Inferior parietal cortex (tissue), 1 donor: ENCODE results near the gene RNF144B.
"Not testable (repeated sequence)": the region's sequence is repeated elsewhere in the genome, so short reads cannot be mapped to it uniquely, and the experiment has no call there.

Experiments
- DNase-seq: peaks from one replicate; pipeline ENCODE4 v3.0.0-alpha.2; 2016; ENCODE audit errors: extremely low spot score

The RNF144B gene

DNA sequence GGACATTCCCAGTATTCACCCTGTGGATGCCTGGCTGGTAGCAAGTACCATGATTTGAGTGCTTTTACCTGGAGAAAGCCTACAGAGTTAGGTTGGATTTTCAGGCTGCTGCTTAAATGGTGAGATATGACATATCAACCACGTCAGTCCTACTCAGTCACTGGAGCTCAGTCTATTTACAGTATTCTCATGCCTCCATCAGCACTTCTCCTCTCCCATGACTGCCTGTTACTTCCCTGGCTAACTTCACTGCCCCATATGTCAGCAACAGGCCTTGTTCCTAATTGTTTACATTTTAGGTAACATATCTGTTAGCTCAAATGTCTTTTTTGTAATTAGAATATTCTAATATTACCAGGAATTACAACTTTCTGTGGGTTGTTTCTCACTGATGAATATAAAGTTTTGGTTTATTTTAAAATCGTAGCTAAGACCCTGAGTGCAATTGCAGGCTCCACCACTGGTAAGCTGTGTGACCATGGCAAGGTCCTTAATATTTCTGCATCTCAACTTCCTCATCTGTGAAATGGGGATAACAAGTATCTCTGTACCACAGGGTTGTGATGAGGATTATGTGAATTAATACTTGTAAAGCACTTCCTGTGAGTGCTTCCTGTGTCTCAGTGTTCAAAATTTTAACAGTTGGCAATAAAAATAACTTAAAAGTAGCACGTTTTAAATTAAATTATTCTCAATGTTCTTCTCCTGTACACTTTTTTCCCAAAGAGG, 54.3 kb downstream of the RNF144B start:
- DNase-seq, result no peak

DNA sequence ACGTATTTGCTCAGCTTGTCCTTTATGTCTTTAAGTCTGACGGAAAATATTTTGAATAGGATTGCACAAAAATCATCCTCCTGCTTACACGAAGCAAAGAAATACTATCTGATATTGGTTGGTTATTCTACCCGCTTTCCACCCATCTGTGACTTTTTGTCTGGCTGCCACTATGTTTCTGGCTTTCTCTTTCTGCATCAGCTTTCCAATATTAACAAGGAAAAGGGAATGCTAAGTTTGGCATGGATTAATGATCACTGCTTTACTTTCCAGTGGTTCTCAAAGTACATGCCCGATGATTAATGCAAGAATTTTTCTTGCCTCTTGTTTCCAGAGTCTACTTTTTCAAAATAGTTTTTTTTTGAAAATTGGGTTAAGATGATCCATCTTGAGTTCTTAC, 57.0 kb downstream of the RNF144B start:
- no peak for DNase-seq

DNA sequence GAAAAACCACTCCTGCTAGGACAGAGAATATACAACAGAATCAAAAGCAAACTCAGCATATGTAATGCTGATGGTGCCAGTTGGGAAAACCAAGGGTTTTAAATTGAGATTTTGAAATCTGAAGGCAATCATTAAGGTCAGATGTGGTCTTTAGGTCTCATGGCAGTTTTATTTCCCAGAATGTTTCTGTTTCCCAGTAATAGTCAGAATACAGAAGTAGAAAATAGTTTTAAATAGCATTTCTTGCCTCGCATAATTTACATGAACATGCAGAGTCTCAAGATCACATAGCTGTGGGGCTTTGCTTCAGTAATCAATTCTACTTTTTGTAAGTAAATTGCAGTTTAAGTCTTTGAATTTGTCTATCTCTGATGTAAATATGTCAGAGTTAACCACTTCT, 58.1 kb downstream of the RNF144B start:
- DNase-seq, result no peak

DNA sequence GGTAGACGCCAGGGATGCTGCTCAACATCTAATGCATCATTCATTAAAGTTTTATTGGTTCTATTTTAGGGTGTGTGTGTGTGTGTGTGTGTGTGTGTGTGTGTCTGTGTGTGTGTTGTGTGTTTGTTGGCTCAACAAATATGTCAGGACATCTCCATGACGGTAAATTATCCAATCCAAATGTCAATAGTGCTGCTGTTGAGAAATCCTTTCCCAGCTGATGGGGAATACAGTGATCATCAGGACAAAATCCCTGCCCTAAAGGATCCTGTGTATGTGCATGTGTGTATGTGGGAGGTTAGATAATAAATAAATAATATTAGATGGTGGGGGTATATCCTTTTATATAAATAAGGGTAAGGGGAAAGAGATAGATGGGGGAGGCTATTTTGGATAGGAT, 59.6 kb downstream of the RNF144B start:
- no peak for DNase-seq

DNA sequence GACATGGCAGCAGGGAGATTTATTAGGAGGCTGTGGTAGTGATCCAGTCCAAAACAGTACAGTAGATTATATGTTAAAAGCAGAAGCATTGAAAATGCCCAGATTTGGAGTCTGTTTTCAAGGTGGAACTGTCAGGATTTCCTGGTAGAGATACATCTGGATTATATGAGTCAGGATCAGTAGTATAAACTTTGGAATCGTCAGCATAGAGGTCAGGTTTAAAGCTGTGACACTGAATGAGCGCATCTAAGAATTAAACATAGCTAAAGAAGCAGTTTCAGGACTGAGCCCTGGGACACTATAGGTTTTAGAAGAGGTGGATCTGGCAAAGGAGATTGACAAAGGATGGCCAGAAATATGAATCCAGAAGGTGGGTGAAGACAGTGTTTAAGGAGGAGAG, 60.4 kb downstream of the RNF144B start:
- no peak for DNase-seq

DNA sequence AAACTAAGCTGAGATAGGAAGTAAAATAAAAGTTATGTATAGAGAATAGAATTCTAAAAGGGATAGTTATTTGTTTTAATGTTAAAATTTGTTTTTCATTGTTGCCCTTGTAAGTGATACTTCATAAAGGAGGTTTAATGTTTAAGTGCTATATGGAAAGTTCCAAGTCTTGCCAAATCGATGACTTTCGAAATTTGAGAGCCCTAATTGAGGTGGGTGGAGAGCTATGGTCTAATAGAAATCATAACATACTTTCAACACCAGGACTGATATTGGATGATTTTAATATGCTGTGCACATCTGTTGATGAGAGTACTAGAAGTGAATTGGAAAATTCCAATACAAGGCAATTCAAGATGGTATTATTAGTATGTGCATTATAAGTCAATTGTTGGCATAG, 64.6 kb downstream of the RNF144B start:
- DNase-seq, result no peak

DNA sequence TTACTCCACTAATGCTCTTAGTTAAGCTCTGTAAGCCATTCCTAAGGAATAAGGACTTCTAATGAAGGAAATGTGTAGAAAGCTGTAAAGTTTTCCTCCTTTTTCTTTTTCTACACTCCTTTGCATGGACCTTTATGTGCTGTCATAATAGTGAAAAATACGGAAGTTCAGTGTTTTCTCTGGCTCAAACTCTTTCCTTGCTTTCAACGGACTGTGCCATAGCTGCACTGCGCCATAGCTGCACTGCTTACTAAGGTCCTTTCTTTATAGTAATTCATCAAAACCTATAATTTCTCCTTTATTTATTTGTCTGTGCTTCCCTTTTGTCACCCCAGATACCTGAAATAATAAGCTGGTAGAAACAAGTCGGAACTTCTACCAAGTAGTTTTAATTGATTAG, 67.3 kb downstream of the RNF144B start:
- no peak for DNase-seq

GRCh38 chr6:18457065-18457737, 70.1 kb downstream of the RNF144B start:
- no peak for DNase-seq

DNA sequence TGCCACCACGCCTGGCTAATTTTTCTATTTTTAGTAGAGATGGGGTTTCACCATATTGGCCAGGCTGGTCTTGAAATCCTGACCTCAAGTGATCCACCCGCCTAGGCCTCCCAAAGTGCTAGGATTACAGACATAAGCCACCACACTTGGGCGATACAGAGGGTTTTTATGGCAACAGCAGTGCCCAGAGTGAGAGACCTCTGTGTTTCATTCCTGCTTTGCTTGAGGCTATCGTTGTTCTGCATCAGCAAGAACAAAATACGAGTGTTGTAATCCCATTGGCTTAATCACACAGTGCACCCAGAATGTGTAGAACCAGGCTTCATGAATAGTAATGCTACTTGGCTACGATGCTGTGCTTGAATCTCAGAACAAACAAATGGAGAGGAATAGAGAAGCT, 70.9 kb downstream of the RNF144B start:
- DNase-seq, result not testable (repeated sequence)

DNA sequence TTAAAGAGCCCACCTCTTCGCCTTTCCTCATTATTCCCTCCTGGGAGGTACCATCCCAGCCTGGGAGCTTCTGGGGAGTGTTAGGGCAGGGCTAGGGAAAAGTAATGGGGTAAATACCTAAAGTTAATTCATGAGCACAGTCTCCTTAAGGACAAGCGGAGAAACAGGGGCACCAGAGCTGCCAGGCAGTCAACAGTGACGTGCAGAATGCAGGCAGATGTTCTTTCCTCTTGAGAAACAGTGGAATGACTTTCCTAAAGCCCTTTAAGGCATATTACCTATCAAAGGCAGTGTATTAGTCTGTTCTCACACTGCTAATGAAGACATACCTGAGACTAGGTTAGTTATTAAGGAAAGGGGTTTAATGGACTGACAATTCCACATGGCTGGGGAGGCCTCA, 76.3 kb downstream of the RNF144B start:
- DNase-seq, result no peak

DNA sequence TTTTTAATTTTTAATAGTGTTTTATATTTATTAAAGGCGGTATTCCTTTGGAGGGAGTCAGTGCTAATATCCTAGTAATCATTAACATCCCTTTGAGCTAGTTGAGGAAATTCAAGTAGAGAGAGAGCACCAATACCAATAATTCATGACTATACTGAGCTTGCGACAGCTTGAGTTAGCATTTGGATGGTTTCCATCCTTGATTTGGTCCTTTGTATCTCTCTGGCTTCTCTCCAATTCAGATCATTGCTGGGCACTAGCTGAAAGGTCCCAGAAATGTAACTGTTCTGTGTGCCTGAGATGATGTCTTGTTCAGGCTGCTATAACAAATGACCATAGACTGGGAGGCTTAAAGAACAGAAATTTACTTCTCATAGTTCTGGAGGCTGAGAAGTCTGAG, 77.0 kb downstream of the RNF144B start:
- DNase-seq, result no peak

- no peak for DNase-seq
Measured at GRCh38 chr6:18465410-18466154, 78.4 kb downstream of the RNF144B start.

DNA sequence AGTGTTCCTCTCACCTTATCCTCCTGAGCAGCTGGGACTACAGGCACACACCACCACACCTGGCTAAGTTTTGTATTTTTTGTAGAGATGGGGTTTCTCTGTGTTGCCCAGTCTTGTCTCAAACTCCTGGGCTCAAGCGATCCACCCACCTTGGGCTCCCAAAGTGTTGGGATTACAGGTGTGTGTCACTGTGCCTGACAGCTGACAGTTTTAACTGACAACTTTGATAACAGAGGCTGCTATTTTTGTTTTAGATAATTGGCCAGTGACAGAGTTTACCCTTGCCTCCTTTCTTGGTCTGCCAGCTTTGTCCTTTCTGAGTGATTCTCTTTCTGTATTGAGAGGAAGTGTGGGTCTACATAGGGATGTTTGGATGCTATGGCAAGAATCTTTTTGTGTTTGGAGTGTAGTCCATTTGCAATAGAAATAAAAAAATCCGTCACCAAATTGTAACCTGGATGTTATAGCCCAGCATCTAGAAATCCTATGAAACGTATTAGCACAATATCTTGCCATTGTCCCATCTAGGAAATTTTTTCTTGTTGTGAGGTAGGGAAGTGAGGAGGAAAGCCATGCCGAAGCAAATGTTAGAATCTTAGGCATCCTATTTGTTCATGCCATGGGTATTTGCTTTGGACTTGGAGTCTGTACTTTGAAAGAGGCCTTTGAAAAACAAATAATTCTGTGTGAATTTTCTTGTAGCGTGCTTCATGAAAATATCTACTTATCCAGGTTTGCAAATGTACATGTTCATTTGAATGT, 80.8 kb downstream of the RNF144B start:
- DNase-seq, result no peak

GRCh38 chr6:18468503-18468843, 81.3 kb downstream of the RNF144B start:
- no peak for DNase-seq

DNA sequence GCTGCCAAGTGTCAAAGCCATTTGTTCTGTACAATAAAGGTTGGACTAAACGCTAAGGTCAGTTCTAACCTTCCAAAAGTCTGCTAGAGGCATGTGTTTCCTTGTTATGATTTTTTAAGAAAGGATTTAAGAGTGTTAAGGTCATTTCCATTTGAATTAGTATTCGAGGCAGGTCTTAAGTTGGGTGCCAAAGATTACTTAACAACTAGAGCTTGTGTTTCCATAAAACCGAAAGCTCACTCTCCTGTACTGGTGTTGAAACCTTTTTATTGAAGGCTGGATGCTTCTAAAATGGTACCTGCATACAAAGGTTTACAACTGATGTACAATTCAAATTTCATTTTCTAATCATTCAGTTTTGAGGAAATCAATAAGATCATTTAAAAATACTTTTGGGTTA, 82.4 kb downstream of the RNF144B start:
- no peak for DNase-seq

DNA sequence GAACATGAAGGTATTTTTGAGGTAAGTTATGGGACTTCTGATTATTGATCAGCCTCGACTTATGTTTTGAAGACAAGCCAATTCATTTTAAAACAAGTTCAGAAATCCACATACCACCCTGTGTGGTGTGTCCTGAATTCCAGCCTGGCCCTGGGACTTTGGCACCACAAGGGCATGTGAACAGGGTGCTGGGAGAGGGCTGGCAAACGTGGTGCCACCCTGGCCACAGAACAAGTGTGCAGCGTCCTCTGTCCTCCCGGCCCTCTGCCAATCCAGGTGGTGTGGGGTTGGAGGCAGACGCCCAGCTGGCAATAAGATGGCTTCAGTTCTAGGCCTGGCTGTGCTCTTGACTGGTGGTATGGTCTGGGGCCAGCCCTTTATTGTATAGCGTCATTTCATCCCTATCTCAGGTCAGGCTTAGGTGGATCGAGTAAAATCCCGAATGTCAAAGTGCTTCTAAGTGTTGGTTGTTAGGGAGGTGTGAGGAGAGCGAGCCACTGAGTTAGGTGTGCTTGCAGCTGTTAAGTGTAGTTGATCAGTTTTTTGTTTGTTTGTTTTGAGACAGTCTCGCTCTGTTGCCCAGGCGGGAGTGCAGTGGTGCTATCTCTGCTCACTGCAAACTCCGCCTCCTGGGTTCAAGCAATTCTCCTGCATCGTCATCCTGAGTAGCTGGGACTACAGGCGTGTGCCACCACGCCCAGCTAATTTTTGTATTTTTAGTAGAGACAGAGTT, 84.2 kb downstream of the RNF144B start:
- no peak for DNase-seq

GRCh38 chr6:18472941-18473340, 85.8 kb downstream of the RNF144B start:
- DNase-seq, result no peak

DNA sequence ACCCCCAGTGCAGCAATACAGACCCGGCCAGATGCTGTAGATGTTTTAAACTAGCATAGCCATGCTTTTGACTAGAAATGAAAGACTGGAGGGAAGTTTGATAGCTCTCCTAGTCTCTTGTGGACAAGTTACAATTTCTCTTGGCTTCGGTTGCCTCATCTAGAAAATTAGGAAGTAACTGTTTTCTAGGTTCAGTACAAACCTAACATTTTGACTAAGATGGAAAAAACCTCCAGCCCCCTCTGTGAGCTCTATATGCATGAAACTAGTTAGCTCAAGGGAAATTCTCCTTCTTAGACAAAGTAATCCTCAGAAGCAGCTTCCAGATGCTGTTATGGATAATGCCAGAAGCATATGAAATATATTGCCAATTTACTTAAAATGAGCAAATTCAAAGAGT, 86.6 kb downstream of the RNF144B start:
- DNase-seq, result no peak

DNA sequence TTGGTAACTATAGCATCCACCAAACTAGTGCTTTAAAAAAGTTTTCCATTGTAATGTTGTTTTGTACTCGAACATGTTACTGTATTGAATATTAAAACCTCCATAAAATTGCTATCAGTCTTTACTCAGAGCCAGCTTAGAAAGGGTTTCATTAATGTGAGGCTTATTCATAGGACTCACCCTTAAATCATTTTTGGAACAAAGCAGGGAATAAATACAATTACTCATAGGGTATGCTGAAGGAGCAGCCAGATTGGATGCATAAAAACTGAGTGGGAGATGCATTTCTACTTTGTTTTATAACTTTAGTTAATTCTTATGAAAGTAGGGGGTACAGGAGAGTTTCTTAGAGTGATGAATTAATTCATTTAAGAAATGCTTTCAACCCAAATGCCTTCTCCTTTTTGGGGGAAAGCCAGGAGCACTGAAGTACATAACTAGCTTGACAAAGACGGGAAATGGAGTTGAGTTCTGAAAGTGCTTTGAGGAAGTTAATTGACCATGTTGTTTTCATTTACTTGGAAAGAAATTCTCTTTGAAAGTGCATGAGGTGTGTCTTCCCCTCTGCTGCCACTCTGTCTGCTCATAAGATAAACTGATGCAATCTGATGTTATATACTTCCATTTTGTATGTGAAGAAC, 90.3 kb downstream of the RNF144B start:
- no peak for DNase-seq

DNA sequence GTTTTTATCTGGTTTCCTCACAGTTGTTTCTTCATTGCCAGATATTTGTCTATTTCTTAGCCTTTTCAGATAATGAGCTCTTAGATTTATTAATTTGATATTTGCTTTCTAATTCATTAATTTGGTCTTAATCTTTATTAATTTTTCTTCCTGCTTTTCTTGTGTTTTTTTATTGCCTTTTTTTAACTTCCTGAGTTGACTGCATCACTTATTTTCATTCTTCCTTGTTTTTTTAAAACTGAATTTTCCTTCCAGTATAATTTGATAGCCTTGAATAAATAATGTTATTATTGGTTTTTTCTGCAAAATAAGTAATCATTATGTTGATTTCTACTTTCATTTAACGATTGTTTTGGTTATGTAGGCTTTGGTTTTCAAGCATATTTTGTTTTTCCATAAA, 91.5 kb downstream of the RNF144B start:
- DNase-seq, result no peak

DNA sequence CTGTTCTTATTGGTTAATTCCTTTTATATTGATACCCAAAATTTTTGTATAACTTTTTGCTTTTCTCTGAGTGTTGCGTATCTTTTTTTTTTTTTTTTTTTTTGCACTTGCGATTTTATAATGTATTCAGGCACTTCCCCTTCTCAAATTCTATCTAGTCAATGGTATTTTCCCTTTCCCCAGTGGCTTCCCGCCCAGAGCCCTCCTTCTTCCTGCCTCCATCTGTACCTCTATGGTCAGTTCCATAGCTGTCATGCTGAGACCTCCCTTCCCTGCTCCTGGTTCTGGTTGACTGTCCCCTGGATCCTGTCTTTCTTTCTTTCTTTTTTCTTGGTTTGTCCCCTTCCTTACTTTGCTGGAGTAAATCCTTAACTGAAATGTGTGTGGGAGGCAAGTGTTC, 94.7 kb downstream of the RNF144B start:
- DNase-seq, result no peak
